CD14-positive monocyte (primary cell): ENCODE results near the gene PPP3CA. TPM values are rescaled to one million over a fixed set of nuclear protein-coding genes. Genes with fewer than 3 reads are reported as not detected.

ENCODE experiments used
- DNase-seq, 3 donors: peaks; one replicate each; pipeline ENCODE4 v3.0.0-alpha.2; 2011 to 2022
- H2AFZ ChIP-seq: 2 replicates; pipeline ENCODE4 v1.6.0; 2012; ENCODE audit warnings: mild to moderate bottlenecking, low read depth, low read length, inconsistent platforms; ENCODE audit not compliant: insufficient read depth, poor library complexity, severe bottlenecking
- H3K27ac ChIP-seq, 2 donors: 1 replicate in 1 of 2; 2 replicates in 1 of 2; pipeline ENCODE4 v1.5.1; 2012 to 2013; ENCODE audit warnings: low read length in 2 of 2, control low read depth in 1 of 2, inconsistent platforms in 1 of 2, low read depth in 1 of 2, mild to moderate bottlenecking in 1 of 2
- H3K27me3 ChIP-seq, 2 donors: one replicate each; pipeline versions ENCODE4 v1.6.0 to v1.6.1; 2011 to 2013; ENCODE audit warnings: low read length in 2 of 2; ENCODE audit not compliant: control insufficient read depth in 2 of 2, insufficient read depth in 2 of 2
- H3K36me3 ChIP-seq, 2 donors: replicated peaks in 1 of 2; 1 replicate in 1 of 2; 2 replicates in 1 of 2; pipeline versions ENCODE4 v1.5.1 to v1.6.1; 2012 to 2013; ENCODE audit warnings: low read length in 2 of 2, control low read depth in 1 of 2, inconsistent platforms in 1 of 2, mild to moderate bottlenecking in 1 of 2; ENCODE audit not compliant: insufficient read depth in 2 of 2, control insufficient read depth in 1 of 2
- H3K4me1 ChIP-seq, 2 donors: 1 replicate in 1 of 2; 2 replicates in 1 of 2; pipeline versions ENCODE4 v1.5.1 to v1.6.1; 2012 to 2013; ENCODE audit warnings: low read length in 2 of 2, control low read depth in 1 of 2, inconsistent platforms in 1 of 2, mild to moderate bottlenecking in 1 of 2, moderate library complexity in 1 of 2; ENCODE audit not compliant: insufficient read depth in 2 of 2, control insufficient read depth in 1 of 2
- H3K4me2 ChIP-seq: replicated peaks from 2 replicates; pipeline ENCODE3; 2012; ENCODE audit warnings: low read length, moderate library complexity, mild to moderate bottlenecking; ENCODE audit not compliant: poor library complexity, severe bottlenecking; ENCODE audit errors: extremely low read depth
- H3K4me3 ChIP-seq, 3 experiments: fragments of 200-600 bp in 1 of 3; sonication (generic) in 1 of 3; replicated peaks in 1 of 3; 1 replicate in 2 of 3; 2 replicates in 1 of 3; pipeline ENCODE4 v1.5.1; 2011 to 2013; ENCODE audit warnings: low read length in 3 of 3, mild to moderate bottlenecking in 3 of 3, control low read depth in 2 of 3, low read depth in 2 of 3, inconsistent platforms in 1 of 3, moderate library complexity in 1 of 3
- H3K79me2 ChIP-seq: 2 replicates; pipeline ENCODE4 v1.6.0; 2012; ENCODE audit warnings: mild to moderate bottlenecking, control low read depth, inconsistent platforms, low read length, moderate library complexity; ENCODE audit not compliant: insufficient read depth
- H3K9ac ChIP-seq: 2 replicates; pipeline ENCODE4 v1.6.0; 2017; ENCODE audit warnings: low read length, mild to moderate bottlenecking; ENCODE audit not compliant: insufficient read depth, poor library complexity, severe bottlenecking
- H3K9me3 ChIP-seq, 2 donors: replicated peaks in 1 of 2; 1 replicate in 1 of 2; 2 replicates in 1 of 2; pipeline versions ENCODE4 v1.5.1 to v1.6.1; 2012 to 2013; ENCODE audit warnings: low read length in 2 of 2, control low read depth in 1 of 2; ENCODE audit not compliant: control insufficient read depth in 1 of 2, insufficient read depth in 1 of 2
- H4K20me1 ChIP-seq: 2 replicates; pipeline ENCODE4 v1.6.0; 2012; ENCODE audit warnings: mild to moderate bottlenecking, low read length, control low read depth, moderate library complexity; ENCODE audit not compliant: insufficient read depth
- H3K27ac Mint-ChIP-seq, 7 donors: one replicate each; pipeline ENCODE4 v1.8.0; 2020; ENCODE audit warnings: mild to moderate bottlenecking in 7 of 7, mixed read lengths in 7 of 7, moderate library complexity in 6 of 7, inconsistent platforms in 2 of 7
- H3K27me3 Mint-ChIP-seq, 3 donors: one replicate each; pipeline ENCODE4 v1.8.0; 2021 to 2022; ENCODE audit warnings: low read depth in 3 of 3, mild to moderate bottlenecking in 3 of 3, mixed read lengths in 3 of 3, moderate library complexity in 3 of 3, inconsistent platforms in 1 of 3
- H3K36me3 Mint-ChIP-seq, 2 donors: one replicate each; pipeline ENCODE4 v1.8.0; 2020; ENCODE audit warnings: mixed read lengths in 2 of 2, inconsistent platforms in 1 of 2, mild to moderate bottlenecking in 1 of 2
- H3K4me1 Mint-ChIP-seq: one replicate; pipeline ENCODE4 v1.8.0; 2020; ENCODE audit warnings: mild to moderate bottlenecking, mixed read lengths
- H3K4me3 Mint-ChIP-seq, 2 donors: one replicate each; pipeline ENCODE4 v1.8.0; 2020; ENCODE audit warnings: mild to moderate bottlenecking in 2 of 2, mixed read lengths in 2 of 2, moderate library complexity in 1 of 2
- H3K9me3 Mint-ChIP-seq, 7 donors: one replicate each; pipeline ENCODE4 v1.8.0; 2020 to 2022; ENCODE audit warnings: mixed read lengths in 7 of 7, mild to moderate bottlenecking in 6 of 7, moderate library complexity in 6 of 7, inconsistent platforms in 2 of 7
- CTCF ChIP-seq: fragments of 200-600 bp; IDR thresholded peaks from one replicate; pipeline ENCODE4 v1.8.0; 2022; ENCODE audit warnings: antibody characterized with exemption, mild to moderate bottlenecking
- WGBS: methylation state at CpG from one replicate; pipeline ENCODE4 v1.1.5; 2013; ENCODE audit warnings: missing lambda C conversion rate; ENCODE audit not compliant: insufficient coverage; 5-methylcytosine and 5-hydroxymethylcytosine counted together
- intact Hi-C, 2 donors: fragments of 100-400 bp; cut with micrococcal nuclease; formaldehyde crosslinking; loops; one replicate each; pipeline versions ENCODE4 v1.15.0 to v1.15.1; 2023
- polyA plus RNA-seq, 3 donors: library from polyadenylated mRNA; depleted of rRNA in 1 of 3; unstranded in 2 of 3; stranded (reverse) in 1 of 3; fragments of 300-500 nt in 2 of 3; fragments of >200 nt in 1 of 3; fragmentation: Illumina TruSeq in 2 of 3; gene quantifications; 1 replicate in 2 of 3; 2 replicates in 1 of 3; pipeline ENCODE4 v1.2.3, GENCODE V29; 2012 to 2021

The PPP3CA gene
- polyA plus RNA-seq, 3 donors, result 5.1 to 9.7 (median 8.9) TPM

GRCh38 chr4:101014417-101014816, 332.9 kb downstream of the PPP3CA start:
- Histone ChIP-seq H3K4me2 (no peak overlapping the region), H3K4me1 (peaks cover 6 to 8% of the 10 kb centered on the region in 2 donors), H3K36me3 (no peaks in the 10 kb centered on the region), H3K9me3 (no peaks in the 10 kb centered on the region), H3K79me2 (no peaks in the 10 kb centered on the region), H3K4me3 (no peak overlapping the region), H2AFZ (no peak overlapping the region), H3K27me3 (no peaks in the 10 kb centered on the region), H4K20me1 (no peaks in the 10 kb centered on the region), H3K9ac (no peak overlapping the region), H3K27ac (no peak overlapping the region)
- Mint-ChIP-seq H3K27me3 (peaks cover 0 to 4% (median 0%) of the 10 kb centered on the region in 3 donors), H3K9me3 (peaks cover 0 to 5% (median 0%) of the 10 kb centered on the region in 7 donors), H3K4me1 (peaks cover 16% of the 10 kb centered on the region), H3K27ac (no peak overlapping the region), H3K4me3 (no peak overlapping the region), H3K36me3 (no peaks in the 10 kb centered on the region)
- DNase-seq, result no peak
- TF ChIP-seq CTCF, result no peak
- no CpG with 5 or more reads among the region's 3 CpGs for WGBS
- intact Hi-C loops, result no loop called here

- no peak overlapping the region for H3K27ac ChIP-seq
- H3K4me2 ChIP-seq, result no peak overlapping the region
- no peak overlapping the region for H3K4me3 ChIP-seq
- TF ChIP-seq CTCF, result no peak
- intact Hi-C loops, result no loop called here
- peaks cover 9% of the 10 kb centered on the region for H3K4me1 Mint-ChIP-seq
- no peaks in the 10 kb centered on the region for H3K36me3 ChIP-seq
- H3K27me3 ChIP-seq, result no peaks in the 10 kb centered on the region
- WGBS, result 60% methylated on average over 1 of the region's 1 CpG
- H3K36me3 Mint-ChIP-seq, result no peaks in the 10 kb centered on the region
- H3K4me3 Mint-ChIP-seq, result no peak overlapping the region
- H3K9ac ChIP-seq, result no peak overlapping the region
- no peak overlapping the region for H3K27ac Mint-ChIP-seq
- H2AFZ ChIP-seq, result no peak overlapping the region
- no peaks in the 10 kb centered on the region for H3K9me3 ChIP-seq
- H3K4me1 ChIP-seq, result no peaks in the 10 kb centered on the region
- peaks cover 0 to 2% (median 2%) of the 10 kb centered on the region in 3 donors for H3K27me3 Mint-ChIP-seq
- H4K20me1 ChIP-seq, result no peaks in the 10 kb centered on the region
- H3K9me3 Mint-ChIP-seq, result peaks cover 0 to 5% (median 0%) of the 10 kb centered on the region in 7 donors
- DNase-seq, result no peak
- no peaks in the 10 kb centered on the region for H3K79me2 ChIP-seq
Measured at GRCh38 chr4:101010987-101011386, 336.3 kb downstream of the PPP3CA start.
